ENCODE results near the gene SYNPR.

- TF ChIP-seq CTCF (conservative IDR thresholded peaks at IDR 0.05; ENCODE audit: low read depth, low read length): no peak
- no peak for TF ChIP-seq EZH2phosphoT487 (IDR thresholded peaks at IDR 0.05; ENCODE audit: borderline replicate concordance, low read length)
Observed at GRCh38 chr3:63538919-63539318, 260.8 kb downstream of the SYNPR start.

All from PC-3 (cell line).